ENCODE data around the gene DNASE1L1.
"Not testable (repeated sequence)": the region's sequence is repeated elsewhere in the genome, so short reads cannot be mapped to it uniquely, and the experiment has no call there.

DNA sequence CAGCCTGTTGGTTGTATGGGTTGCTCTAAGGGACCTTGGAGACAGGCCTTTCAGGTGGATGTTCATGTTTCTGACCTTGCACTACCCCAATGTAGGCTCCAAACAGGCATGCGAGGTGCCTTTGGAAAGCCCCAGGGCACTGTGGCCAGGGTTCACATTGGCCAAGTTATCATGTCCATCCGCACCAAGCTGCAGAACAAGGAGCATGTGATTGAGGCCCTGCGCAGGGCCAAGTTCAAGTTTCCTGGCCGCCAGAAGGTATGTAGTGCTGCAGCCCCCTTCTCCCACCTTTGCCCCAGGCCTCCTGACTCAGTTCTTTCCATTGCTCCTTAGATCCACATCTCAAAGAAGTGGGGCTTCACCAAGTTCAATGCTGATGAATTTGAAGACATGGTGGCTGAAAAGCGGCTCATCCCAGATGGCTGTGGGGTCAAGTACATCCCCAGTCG lies 8.7 kb downstream of the DNASE1L1 start:
- TF ChIP-seq POLR2A (IDR thresholded peaks at IDR 0.05; ENCODE audit: extremely low read depth, insufficient read length); MAX (IDR thresholded peaks at IDR 0.05; ENCODE audit: low read depth, low read length); MYC (IDR thresholded peaks at IDR 0.05; ENCODE audit: low read depth, low read length): not testable (repeated sequence)
- TF ChIP-seq, protein P1, sequence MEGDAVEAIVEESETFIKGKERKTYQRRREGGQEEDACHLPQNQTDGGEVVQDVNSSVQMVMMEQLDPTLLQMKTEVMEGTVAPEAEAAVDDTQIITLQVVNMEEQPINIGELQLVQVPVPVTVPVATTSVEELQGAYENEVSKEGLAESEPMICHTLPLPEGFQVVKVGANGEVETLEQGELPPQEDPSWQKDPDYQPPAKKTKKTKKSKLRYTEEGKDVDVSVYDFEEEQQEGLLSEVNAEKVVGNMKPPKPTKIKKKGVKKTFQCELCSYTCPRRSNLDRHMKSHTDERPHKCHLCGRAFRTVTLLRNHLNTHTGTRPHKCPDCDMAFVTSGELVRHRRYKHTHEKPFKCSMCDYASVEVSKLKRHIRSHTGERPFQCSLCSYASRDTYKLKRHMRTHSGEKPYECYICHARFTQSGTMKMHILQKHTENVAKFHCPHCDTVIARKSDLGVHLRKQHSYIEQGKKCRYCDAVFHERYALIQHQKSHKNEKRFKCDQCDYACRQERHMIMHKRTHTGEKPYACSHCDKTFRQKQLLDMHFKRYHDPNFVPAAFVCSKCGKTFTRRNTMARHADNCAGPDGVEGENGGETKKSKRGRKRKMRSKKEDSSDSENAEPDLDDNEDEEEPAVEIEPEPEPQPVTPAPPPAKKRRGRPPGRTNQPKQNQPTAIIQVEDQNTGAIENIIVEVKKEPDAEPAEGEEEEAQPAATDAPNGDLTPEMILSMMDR (IDR thresholded peaks at IDR 0.05; ENCODE audit: low read depth, low read length): not testable (repeated sequence)
